ENCODE measurements around the gene CASP2.

DNA sequence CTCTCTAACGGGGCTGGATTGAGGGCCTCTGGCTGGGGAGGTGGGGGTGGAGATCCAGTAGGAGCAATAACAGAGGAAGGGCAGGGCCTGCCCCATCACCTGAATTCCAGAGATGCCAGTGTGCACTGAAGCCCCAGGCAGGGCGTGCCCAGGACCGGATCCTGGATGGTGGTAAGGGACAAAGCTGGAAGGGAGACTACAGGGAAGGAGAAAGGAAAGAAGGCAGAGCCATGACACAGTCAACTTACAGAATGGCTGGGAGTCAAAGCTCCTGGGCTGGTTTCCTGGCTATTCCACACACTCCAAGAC is 2.7 kb upstream of the CASP2 start:
- TF ChIP-seq CTCF (IDR thresholded peaks at IDR 0.05) (no peak), POLR2A (IDR thresholded peaks at IDR 0.05) (no peak)
